A673 (cell line): ENCODE measurements around the gene ETV3L.

Experiments
- CTCF ChIP-seq: fragments of 300-800, 200-600 bp; sonication (generic); conservative IDR thresholded peaks from 2 replicates; pipeline ENCODE4 v1.5.1; 2017; ENCODE audit warnings: low read depth, mild to moderate bottlenecking, antibody characterized with exemption, low read length, moderate library complexity, mixed read lengths
- EZH2 ChIP-seq: fragments of 200-600 bp; sonication (generic); IDR thresholded peaks from 2 replicates; pipeline ENCODE4 v1.6.1; 2017; ENCODE audit warnings: borderline replicate concordance, low read depth, mild to moderate bottlenecking, mixed read lengths, antibody characterized with exemption, low read length; ENCODE audit not compliant: poor library complexity, severe bottlenecking

- TF ChIP-seq CTCF: no peak
- TF ChIP-seq EZH2: no peak
These were observed 5.8 kb upstream of the ETV3L start for GRCh38 chr1:157105298-157105987.
